Left ventricle myocardium inferior (tissue), 1 donor: ENCODE measurements around the gene NIT2. TPM values are rescaled to one million over a fixed set of nuclear protein-coding genes. Genes with fewer than 3 reads are reported as not detected.
A peak's percentile ranks its signal among the peaks of the same experiment; 100 is the strongest.

ENCODE experiments used
- DNase-seq: peaks from one replicate; pipeline ENCODE4 v3.0.0-alpha.2; 2020
- H3K27ac ChIP-seq: fragments of 200-600 bp; replicated peaks from 2 replicates; pipeline ENCODE4 v1.8.0; 2021
- H3K27me3 ChIP-seq: fragments of 200-600 bp; 2 replicates; pipeline ENCODE4 v1.8.0; 2021; ENCODE audit warnings: low read depth
- H3K36me3 ChIP-seq: fragments of 200-600 bp; 2 replicates; pipeline ENCODE4 v1.8.0; 2021
- H3K4me1 ChIP-seq: fragments of 200-600 bp; 2 replicates; pipeline ENCODE4 v1.8.0; 2021
- H3K4me3 ChIP-seq: fragments of 200-600 bp; 2 replicates; pipeline ENCODE4 v1.8.0; 2021; ENCODE audit warnings: mild to moderate bottlenecking, moderate library complexity
- H3K9me3 ChIP-seq: fragments of 200-600 bp; replicated peaks from 2 replicates; pipeline ENCODE4 v1.8.0; 2021
- intact Hi-C: fragments of 100-400 bp; cut with micrococcal nuclease; formaldehyde crosslinking; loops from one replicate; pipeline ENCODE4 v1.11.0; 2022
- total RNA-seq: library from RNA; stranded (reverse); fragmentation: NEBNext Ultra II Directional; extraction: Animal tissue kit (Norgen Biotek cat#: 25700); gene quantifications from one replicate; pipeline ENCODE4 v1.2.1, GENCODE V29; 2021
- TF ChIP-seq, protein P1 (sequence below): fragments of 200-600 bp; IDR thresholded peaks from 2 replicates; pipeline ENCODE4 v1.8.0; 2021; ENCODE audit warnings: antibody characterized with exemption, mild to moderate bottlenecking, borderline replicate concordance
- donor health status: DM: no; HTN: yes; CAD: no; lungs with severe emphysema.

NIT2 gene
- total RNA-seq, 1 donor from 2014 or later = 51.5 TPM

DNA sequence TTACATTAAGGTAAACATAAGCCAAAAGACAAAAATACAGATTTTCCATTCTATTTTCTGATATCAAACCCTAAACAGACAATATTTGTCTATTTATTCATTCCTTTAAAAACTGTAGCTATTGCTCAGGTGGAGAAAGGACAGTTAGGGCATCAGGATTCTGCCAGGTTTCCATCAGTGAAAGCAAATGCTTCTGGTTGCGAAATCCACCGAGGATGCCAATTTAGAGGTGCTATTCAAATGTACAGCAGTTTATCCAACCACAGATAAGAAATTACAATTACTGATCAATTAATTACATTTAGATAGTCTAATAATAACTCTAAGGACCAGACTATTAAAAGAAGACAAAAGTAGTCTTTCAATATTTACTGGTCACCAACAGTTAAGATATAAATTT, 62.4 kb downstream of the NIT2 start:
- Histone ChIP-seq H3K27ac (peak overlapping the region; percentile 97), H3K4me3 (no peak overlapping the region), H3K4me1 (peaks cover 84% of the 10 kb centered on the region), H3K36me3 (no peaks in the 10 kb centered on the region), H3K9me3 (no peaks in the 10 kb centered on the region), H3K27me3 (no peaks in the 10 kb centered on the region)
- no peak for DNase-seq
- TF ChIP-seq, protein P1, sequence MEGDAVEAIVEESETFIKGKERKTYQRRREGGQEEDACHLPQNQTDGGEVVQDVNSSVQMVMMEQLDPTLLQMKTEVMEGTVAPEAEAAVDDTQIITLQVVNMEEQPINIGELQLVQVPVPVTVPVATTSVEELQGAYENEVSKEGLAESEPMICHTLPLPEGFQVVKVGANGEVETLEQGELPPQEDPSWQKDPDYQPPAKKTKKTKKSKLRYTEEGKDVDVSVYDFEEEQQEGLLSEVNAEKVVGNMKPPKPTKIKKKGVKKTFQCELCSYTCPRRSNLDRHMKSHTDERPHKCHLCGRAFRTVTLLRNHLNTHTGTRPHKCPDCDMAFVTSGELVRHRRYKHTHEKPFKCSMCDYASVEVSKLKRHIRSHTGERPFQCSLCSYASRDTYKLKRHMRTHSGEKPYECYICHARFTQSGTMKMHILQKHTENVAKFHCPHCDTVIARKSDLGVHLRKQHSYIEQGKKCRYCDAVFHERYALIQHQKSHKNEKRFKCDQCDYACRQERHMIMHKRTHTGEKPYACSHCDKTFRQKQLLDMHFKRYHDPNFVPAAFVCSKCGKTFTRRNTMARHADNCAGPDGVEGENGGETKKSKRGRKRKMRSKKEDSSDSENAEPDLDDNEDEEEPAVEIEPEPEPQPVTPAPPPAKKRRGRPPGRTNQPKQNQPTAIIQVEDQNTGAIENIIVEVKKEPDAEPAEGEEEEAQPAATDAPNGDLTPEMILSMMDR = no peak
- intact Hi-C loops = no loop called here

DNA sequence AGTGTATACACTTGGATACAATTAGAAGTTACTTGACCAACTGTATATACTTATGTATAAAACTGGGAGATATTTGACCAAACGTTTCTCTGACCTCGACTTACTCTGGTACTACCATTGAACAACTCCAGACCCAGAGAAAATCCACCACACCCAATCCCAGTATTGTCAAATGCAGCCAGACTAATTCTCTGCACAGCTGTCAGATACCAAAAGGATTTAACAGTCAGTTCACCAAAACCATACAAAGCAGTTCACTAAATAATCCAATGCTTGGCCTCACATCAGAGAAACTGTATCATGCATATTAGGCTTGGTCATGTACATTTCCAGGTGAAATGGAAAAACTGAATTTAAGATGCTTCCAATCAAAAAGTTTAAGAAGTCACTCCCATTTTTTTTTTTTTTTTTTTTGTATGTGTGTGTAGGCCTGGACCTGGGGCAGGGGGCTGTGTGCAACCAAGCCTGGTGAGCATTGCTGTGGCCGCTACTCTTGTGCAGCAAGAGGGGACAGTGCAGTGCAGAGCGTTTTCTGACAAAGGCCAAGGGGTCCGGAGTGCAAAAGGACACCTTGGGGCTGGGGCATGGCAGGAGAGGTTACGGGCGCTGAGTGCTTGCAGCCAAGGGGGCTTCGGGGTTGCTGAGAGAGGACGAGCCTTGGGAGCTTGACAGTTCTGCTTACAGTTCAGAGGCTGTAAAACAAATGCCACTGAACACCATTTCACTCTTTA, 64.9 kb downstream of the NIT2 start:
- no peak for DNase-seq
- TF ChIP-seq, protein P1 = no peak
- H3K27me3 ChIP-seq = no peaks in the 10 kb centered on the region
- peak overlapping the region; percentile 97 for H3K27ac ChIP-seq
- no peaks in the 10 kb centered on the region for H3K9me3 ChIP-seq
- H3K4me3 ChIP-seq = peak overlapping the region; percentile 99
- H3K4me1 ChIP-seq = peaks cover 86% of the 10 kb centered on the region
- intact Hi-C loops = no loop called here
- H3K36me3 ChIP-seq = no peaks in the 10 kb centered on the region

DNA sequence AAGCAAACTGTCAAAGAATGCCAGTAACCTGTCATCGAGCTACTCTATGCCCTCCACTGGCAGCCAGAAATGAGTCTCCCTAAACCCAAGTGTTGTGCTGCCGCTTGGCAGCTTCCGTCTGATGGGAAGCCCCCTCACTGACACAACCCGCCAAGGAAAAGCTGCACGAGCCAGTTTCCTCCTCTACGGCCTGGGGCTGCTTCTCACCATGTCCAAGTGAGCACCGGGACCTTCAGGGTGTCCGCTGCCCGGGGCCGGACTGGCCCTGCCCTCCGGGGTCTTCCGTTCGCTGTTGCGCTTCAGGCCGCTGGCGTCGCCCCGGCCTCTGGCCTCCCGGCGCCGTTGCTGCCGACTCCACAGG, 65.8 kb downstream of the NIT2 start:
- Histone ChIP-seq H3K27ac (peak overlapping the region; percentile 97), H3K27me3 (no peaks in the 10 kb centered on the region), H3K36me3 (no peaks in the 10 kb centered on the region), H3K9me3 (no peaks in the 10 kb centered on the region), H3K4me3 (peak overlapping the region; percentile 99), H3K4me1 (peaks cover 78% of the 10 kb centered on the region)
- no peak for DNase-seq
- TF ChIP-seq, protein P1 = no peak
- intact Hi-C loops = no loop called here

DNA sequence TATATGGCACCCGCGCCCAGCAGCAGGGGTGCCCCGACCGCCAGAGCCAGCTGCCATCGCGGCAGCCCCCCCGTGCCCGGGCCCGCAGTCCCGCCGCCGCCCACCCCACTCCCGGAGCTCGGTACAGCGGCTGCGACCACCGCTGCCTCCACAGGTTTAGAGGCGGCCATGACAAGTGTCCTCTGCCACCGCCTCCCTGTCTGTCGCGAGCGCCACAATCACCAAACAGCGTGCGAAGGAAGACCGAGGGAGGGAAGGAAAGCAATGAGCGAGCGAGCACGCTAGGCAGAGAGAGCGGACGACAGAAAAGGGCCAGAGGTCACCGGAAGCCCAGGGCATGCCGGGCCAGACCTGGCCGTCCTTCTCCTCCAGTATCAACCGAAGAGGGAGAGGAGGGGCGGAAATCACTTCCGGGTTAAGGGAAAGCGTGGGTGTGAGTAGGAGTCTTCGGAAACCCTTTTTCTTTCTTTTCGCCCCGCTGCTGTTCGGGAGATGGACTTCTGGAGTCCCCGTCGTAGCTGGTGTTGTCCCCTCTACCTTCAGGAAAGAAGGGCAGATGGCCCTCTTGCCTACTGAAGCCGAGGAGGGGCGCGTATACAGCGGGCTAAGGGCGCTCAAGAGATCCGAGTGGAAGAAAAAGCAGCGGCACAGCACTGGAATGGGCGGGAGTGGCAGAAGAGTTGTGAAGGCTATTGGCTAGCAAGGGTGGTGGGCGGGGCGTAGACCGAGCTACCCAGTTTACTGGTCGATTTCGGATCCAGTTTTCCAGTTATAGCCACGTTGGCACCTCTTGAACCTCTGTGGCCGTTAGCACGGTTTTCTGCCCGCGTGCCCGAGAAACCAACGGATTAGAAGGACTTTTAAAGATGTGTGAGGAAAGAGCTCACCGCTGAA, 66.5 kb downstream of the NIT2 start, which contains the start of the genes LNP1 and TOMM70:
Gene LNP1 (plus strand): TSS at position 760 of the 894 bp plus-strand sequence. CDS start 28,191 bp downstream, outside the sequence.
Gene TOMM70 (minus strand): TSS at position 310 of the 894 bp plus-strand sequence. CDS start 140 bp downstream, at position 170.
- Histone ChIP-seq H3K9me3 (no peaks in the 10 kb centered on the region), H3K4me1 (peaks cover 72% of the 10 kb centered on the region), H3K36me3 (no peaks in the 10 kb centered on the region), H3K4me3 (peak within 1 kb of the TSS; percentile 99), H3K27me3 (no peaks in the 10 kb centered on the region), H3K27ac (peak within 1 kb of the TSS; percentile 97)
- DNase-seq = peak; percentile 99
- intact Hi-C loops = no loop called here
- TF ChIP-seq, protein P1 = no peak

DNA sequence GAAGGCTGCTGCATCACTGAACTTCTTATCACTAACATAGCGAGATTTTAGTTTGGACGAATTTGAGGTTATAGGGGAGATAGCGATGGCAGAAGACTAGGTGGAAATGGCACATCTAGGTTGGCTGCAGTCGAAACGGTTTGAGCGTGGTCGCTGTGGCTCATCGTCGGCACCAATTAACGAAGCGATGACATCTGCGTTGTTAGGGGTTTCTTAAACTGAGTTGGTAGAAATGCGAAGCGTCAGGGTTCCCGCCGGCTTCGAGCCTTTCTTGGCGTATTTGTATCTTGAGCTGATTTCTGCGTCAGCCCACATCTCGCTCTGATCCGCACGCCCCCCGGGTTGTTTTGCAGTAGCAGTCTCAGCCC, 67.1 kb downstream of the NIT2 start:
- peaks cover 65% of the 10 kb centered on the region for H3K4me1 ChIP-seq
- no peaks in the 10 kb centered on the region for H3K27me3 ChIP-seq
- peak; percentile 28 for DNase-seq
- peaks cover under 1% of the 10 kb centered on the region for H3K36me3 ChIP-seq
- H3K4me3 ChIP-seq = peak overlapping the region; percentile 99
- intact Hi-C loops = no loop called here
- peaks cover 3% of the 10 kb centered on the region for H3K9me3 ChIP-seq
- peak overlapping the region; percentile 97 for H3K27ac ChIP-seq
- TF ChIP-seq, protein P1 = no peak
